Brain microvascular endothelial cell (primary cell): ENCODE data around the gene DGCR2.

Experiments used
- DNase-seq: peaks from one replicate; pipeline ENCODE4 v3.0.0-alpha.2; 2020
- H3K27ac ChIP-seq: fragments of 250-450 bp; sonication (Bioruptor Pico); 2 replicates; pipeline ENCODE4 v1.5.1; 2020; ENCODE audit warnings: mild to moderate bottlenecking, moderate library complexity
- H3K27me3 ChIP-seq: fragments of 250-450 bp; sonication (Bioruptor Pico); replicated peaks from 2 replicates; pipeline ENCODE4 v1.5.1; 2020; ENCODE audit warnings: mild to moderate bottlenecking
- H3K36me3 ChIP-seq: fragments of 250-450 bp; sonication (Bioruptor Pico); replicated peaks from 2 replicates; pipeline ENCODE4 v1.5.1; 2020; ENCODE audit warnings: mild to moderate bottlenecking
- H3K4me3 ChIP-seq: 2 replicates; pipeline ENCODE4 v1.5.1; 2011; ENCODE audit warnings: low read depth, mild to moderate bottlenecking, control low read depth, low read length, moderate library complexity
- in situ Hi-C: cut with HindIII; loops from 2 replicates; pipeline ENCODE4 v1.10.0; 2017; ENCODE audit warnings: low sequenced_read_pairs, low pct_ligation_motif_present
- TF ChIP-seq, protein P1 (sequence below): IDR thresholded peaks from 2 replicates; pipeline ENCODE4 v1.5.1; 2011; ENCODE audit warnings: low read depth, mild to moderate bottlenecking, moderate library complexity, low read length, control low read depth, inconsistent platforms; ENCODE audit errors: missing control alignments

Gene DGCR2

DNA sequence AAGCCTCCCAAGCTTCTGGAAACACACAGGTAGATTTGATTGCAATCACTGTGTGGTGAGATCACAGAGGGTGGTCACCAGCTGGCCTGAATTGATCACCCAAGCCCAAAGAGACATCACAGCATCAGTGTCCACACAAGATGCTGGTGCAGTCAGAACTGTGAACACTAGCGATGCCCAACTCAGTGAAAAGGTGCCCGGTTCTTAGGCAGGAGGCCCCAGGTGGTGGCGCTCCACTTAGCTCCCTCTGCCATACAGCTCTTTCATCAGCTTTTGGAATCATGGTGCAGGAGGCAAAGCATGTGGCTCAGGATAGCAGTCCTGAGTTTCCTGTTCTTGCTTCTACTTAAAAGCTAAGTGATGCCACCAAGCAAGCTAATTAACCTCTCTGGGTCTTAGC, 11.1 kb downstream of the DGCR2 start:
- Histone ChIP-seq H3K4me3 (no peak overlapping the region), H3K36me3 (no peaks in the 10 kb centered on the region), H3K27ac (no peak overlapping the region), H3K27me3 (no peaks in the 10 kb centered on the region)
- DNase-seq, result no peak
- in situ Hi-C loops, result no loop called here
- TF ChIP-seq, protein P1, sequence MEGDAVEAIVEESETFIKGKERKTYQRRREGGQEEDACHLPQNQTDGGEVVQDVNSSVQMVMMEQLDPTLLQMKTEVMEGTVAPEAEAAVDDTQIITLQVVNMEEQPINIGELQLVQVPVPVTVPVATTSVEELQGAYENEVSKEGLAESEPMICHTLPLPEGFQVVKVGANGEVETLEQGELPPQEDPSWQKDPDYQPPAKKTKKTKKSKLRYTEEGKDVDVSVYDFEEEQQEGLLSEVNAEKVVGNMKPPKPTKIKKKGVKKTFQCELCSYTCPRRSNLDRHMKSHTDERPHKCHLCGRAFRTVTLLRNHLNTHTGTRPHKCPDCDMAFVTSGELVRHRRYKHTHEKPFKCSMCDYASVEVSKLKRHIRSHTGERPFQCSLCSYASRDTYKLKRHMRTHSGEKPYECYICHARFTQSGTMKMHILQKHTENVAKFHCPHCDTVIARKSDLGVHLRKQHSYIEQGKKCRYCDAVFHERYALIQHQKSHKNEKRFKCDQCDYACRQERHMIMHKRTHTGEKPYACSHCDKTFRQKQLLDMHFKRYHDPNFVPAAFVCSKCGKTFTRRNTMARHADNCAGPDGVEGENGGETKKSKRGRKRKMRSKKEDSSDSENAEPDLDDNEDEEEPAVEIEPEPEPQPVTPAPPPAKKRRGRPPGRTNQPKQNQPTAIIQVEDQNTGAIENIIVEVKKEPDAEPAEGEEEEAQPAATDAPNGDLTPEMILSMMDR, result no peak

DNA sequence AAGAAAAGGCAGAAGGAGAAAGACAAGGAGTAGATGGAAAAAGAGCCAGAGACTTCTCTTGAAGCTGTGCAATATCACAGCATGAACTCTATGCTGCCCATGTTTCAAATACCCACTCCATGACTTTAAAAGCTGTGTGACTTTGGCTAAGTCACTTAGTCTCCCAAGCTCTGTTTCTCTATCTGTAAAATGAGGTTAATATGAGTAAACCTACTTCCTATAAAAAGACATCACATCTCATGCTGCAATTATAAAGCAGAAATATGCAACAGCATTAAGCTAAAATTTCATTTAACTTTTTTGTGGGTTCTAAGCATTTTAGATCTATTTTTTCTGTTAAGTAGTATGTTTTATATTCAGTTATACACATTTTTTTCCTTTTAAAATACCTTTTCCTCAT, 11.6 kb downstream of the DGCR2 start:
- H3K27ac ChIP-seq, result no peak overlapping the region
- H3K27me3 ChIP-seq, result no peaks in the 10 kb centered on the region
- no peak for DNase-seq
- TF ChIP-seq, protein P1, result no peak
- H3K4me3 ChIP-seq, result no peak overlapping the region
- in situ Hi-C loops, result no loop called here
- H3K36me3 ChIP-seq, result no peaks in the 10 kb centered on the region

DNA sequence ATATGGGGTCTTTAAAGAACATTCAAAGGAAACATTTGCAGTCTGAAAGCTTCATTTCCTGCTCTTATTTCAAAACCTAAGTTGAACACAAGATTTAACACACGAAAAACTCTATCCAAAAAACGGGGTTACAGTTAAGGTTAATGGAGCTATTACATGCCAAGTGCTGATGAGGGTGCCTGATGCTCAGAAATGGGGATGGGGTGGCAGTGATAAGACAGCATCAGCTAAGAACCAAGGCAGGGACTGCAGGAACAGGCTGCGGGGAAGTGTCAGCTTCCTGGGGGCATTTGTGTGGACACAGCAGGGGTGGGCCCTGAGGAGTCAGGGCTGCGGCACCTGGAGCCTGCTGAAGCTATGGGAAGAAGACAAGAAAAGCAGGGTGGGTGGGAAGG, 12.2 kb downstream of the DGCR2 start:
- Histone ChIP-seq H3K27ac (no peak overlapping the region), H3K4me3 (no peak overlapping the region), H3K27me3 (no peaks in the 10 kb centered on the region), H3K36me3 (no peaks in the 10 kb centered on the region)
- TF ChIP-seq, protein P1, result no peak
- in situ Hi-C loops, result no loop called here
- DNase-seq, result no peak

DNA sequence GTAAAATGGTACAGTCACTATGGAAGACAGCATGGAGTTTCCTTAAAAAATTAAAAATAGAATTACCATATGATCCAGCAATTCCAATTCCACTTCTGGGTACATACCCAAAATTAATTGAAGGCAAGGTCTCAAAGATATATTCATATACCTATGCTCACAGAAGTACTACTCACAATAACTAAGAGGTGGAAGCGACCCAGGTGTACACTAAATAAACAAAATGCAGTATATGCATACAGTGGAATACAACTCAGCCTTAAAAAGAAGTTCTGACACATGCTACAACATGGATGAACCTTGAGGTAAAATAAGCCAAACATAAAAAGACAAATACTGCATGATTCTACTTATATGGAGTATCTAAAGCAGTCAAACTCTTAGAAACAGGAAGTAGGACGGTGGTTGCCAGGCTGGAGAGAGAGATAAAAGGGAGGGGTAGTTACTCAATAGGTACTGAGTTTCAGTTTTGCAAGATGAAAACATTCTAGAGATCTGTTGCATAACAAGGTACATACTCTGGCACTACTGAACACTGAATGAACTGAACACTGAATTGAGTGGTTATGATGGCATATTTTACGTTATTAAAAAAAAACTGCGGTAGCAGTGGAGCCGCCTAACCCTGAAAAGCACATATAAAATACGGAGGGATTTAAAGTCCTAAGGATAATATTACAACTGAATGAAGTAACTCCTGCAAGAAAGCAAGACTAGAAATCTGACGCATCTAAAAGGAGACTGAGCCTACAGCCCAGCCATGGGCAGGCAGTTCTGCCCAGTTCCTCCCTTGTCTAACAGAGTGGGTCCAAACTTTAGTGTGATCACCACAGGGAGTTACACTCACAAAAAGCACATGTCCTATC, 12.8 kb downstream of the DGCR2 start:
- Histone ChIP-seq H3K27ac (peak overlapping the region; percentile 13), H3K36me3 (no peaks in the 10 kb centered on the region), H3K27me3 (no peaks in the 10 kb centered on the region), H3K4me3 (no peak overlapping the region)
- in situ Hi-C loops, result no loop called here
- TF ChIP-seq, protein P1, result no peak
- no peak for DNase-seq

DNA sequence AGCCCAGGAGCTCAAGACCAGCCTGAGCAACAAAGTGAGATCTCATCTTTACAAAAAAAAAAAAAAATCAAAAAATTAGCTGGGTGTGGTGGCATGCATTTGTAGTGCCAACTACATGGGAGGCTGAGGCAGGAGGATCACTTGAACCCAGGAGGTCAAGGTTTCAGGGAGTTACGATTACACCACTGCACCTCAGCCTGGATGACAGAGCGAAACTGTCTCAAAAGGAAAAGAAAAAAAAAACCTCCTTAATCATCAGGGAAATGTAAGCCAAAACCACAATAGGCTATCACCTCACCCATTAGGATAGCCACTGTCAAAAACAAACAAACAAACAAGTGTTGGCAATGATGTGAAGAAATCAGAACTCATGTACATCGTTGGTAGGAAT, 13.4 kb downstream of the DGCR2 start:
- TF ChIP-seq, protein P1, result no peak
- no peak for DNase-seq
- Histone ChIP-seq H3K27me3 (no peaks in the 10 kb centered on the region), H3K36me3 (no peaks in the 10 kb centered on the region), H3K27ac (no peak overlapping the region), H3K4me3 (no peak overlapping the region)
- in situ Hi-C loops, result no loop called here

DNA sequence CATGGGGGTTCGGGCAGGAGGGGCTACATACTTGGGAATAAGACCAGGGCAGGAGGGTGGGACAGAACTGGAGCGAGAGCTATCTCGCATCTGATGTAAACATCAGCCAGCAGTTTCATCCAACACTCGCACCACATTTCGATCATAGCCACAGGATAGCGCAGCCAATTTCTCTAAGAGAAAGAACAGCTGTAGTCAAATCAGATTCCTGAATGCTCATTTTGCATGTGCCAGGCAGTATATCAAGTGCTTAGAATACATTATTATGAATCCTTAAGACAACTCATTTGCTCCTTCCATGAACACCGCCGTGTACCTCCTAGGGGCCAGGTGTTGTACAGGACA, 14.5 kb downstream of the DGCR2 start:
- no peak for DNase-seq
- Histone ChIP-seq H3K36me3 (no peaks in the 10 kb centered on the region), H3K4me3 (no peak overlapping the region), H3K27ac (no peak overlapping the region), H3K27me3 (no peaks in the 10 kb centered on the region)
- TF ChIP-seq, protein P1, result no peak
- in situ Hi-C loops, result no loop called here
